ENCODE measurements around the gene WASL. TPM values are rescaled to one million over a fixed set of nuclear protein-coding genes. Genes with fewer than 3 reads are reported as not detected.
A peak's percentile ranks its signal among the peaks of the same experiment; 100 is the strongest.

Gene WASL
- total RNA-seq, 1 experiment from 2014 or later, result 32.1 TPM

DNA sequence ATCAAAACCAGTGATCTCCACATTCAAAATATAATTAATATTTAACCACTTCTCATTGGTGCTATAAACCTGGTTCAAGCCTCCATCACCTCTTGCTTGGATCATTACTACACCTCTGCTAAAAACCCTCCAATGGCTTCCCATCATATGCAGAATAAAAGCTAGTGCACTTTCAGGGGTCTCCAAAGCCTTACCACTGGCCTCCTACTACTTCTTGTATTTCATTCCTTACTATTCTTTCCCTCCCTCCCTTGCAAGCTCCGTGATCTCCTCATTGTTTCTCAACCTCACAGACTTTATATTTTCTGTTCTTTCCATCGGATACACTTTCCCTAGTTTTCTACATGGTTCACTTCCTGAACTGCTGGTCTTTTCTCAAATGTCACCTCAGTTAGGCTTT, 61.6 kb downstream of the WASL start:
- intact Hi-C loops (cut with micrococcal nuclease; ENCODE audit: unreplicated experiment), result no loop called here
- TF ChIP-seq, protein P1, sequence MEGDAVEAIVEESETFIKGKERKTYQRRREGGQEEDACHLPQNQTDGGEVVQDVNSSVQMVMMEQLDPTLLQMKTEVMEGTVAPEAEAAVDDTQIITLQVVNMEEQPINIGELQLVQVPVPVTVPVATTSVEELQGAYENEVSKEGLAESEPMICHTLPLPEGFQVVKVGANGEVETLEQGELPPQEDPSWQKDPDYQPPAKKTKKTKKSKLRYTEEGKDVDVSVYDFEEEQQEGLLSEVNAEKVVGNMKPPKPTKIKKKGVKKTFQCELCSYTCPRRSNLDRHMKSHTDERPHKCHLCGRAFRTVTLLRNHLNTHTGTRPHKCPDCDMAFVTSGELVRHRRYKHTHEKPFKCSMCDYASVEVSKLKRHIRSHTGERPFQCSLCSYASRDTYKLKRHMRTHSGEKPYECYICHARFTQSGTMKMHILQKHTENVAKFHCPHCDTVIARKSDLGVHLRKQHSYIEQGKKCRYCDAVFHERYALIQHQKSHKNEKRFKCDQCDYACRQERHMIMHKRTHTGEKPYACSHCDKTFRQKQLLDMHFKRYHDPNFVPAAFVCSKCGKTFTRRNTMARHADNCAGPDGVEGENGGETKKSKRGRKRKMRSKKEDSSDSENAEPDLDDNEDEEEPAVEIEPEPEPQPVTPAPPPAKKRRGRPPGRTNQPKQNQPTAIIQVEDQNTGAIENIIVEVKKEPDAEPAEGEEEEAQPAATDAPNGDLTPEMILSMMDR (conservative IDR thresholded peaks at IDR 0.05; ENCODE audit: low read depth, low read length), result no peak
- no peak for TF ChIP-seq EZH2 (IDR thresholded peaks at IDR 0.05; ENCODE audit: borderline replicate concordance, low read depth, low read length, poor library complexity, severe bottlenecking)
- Histone ChIP-seq H3K27me3 (replicated peaks; ENCODE audit: insufficient read depth, low read depth, low read length, poor library complexity) (no peaks in the 10 kb centered on the region), H3K9me3 (ENCODE audit: low read depth, low read length, poor library complexity, severe bottlenecking) (no peaks in the 10 kb centered on the region), H3K4me1 (ENCODE audit: insufficient read depth, low read length, poor library complexity, severe bottlenecking) (no peaks in the 10 kb centered on the region), H3K4me3 (ENCODE audit: low read depth, low read length, poor library complexity, severe bottlenecking) (no peak overlapping the region), H3K27ac (ENCODE audit: low read depth, low read length, poor library complexity, severe bottlenecking) (no peak overlapping the region), H3K36me3 (ENCODE audit: insufficient read depth, low read length, poor library complexity, severe bottlenecking) (peaks cover 34% of the 10 kb centered on the region)
- no TSS peak for BruUV-seq (replicated peaks)
- ChIA-PET POLR2A (ENCODE audit: low non-redundant PET) (no interaction called here), CTCF (no interaction called here)
- no peak for DNase-seq (ENCODE audit: low spot score)

DNA sequence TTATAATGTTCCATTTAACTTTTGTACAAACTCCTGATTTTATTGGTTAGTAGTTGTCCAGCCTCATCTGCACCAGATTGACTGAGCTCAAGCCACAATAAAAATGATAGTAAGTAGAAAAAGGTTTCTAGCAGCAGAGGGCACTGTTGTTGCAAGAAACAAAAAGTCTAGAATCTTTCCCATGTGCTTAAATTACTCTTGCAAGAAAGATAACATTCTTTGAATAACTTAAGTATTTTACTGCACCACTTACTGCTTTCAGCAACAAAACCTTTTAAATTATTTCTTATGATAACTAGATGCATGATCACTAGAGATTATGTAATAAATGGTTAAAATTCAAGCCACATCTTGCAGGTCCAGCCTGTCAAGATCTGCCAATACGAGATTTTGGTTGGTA, 66.1 kb downstream of the WASL start:
- CTCF ChIA-PET, result interaction anchor here (0.6 to 1.0 kb wide), 4 partner anchors 13 to 190 kb away, joined by 3 to 8 read pairs (median 6); no protein-coding TSS in a partner anchor
- Histone ChIP-seq H3K27me3 (replicated peaks; ENCODE audit: insufficient read depth, low read depth, low read length, poor library complexity) (no peaks in the 10 kb centered on the region), H3K27ac (ENCODE audit: low read depth, low read length, poor library complexity, severe bottlenecking) (no peak overlapping the region), H3K4me1 (ENCODE audit: insufficient read depth, low read length, poor library complexity, severe bottlenecking) (no peaks in the 10 kb centered on the region), H3K4me3 (ENCODE audit: low read depth, low read length, poor library complexity, severe bottlenecking) (no peak overlapping the region), H3K36me3 (ENCODE audit: insufficient read depth, low read length, poor library complexity, severe bottlenecking) (peaks cover 15% of the 10 kb centered on the region), H3K9me3 (ENCODE audit: low read depth, low read length, poor library complexity, severe bottlenecking) (no peaks in the 10 kb centered on the region)
- POLR2A ChIA-PET (ENCODE audit: low non-redundant PET), result no interaction called here
- BruUV-seq (replicated peaks), result no TSS peak
- peak; percentile 71 for DNase-seq (ENCODE audit: low spot score)
- intact Hi-C loops (cut with micrococcal nuclease; ENCODE audit: unreplicated experiment), result loop anchor here (1.0 kb wide), 1 partner anchor 183 kb away; no protein-coding TSS in a partner anchor
- TF ChIP-seq, protein P1 (conservative IDR thresholded peaks at IDR 0.05; ENCODE audit: low read depth, low read length), result peak; percentile 69
- no peak for TF ChIP-seq EZH2 (IDR thresholded peaks at IDR 0.05; ENCODE audit: borderline replicate concordance, low read depth, low read length, poor library complexity, severe bottlenecking)

DNA sequence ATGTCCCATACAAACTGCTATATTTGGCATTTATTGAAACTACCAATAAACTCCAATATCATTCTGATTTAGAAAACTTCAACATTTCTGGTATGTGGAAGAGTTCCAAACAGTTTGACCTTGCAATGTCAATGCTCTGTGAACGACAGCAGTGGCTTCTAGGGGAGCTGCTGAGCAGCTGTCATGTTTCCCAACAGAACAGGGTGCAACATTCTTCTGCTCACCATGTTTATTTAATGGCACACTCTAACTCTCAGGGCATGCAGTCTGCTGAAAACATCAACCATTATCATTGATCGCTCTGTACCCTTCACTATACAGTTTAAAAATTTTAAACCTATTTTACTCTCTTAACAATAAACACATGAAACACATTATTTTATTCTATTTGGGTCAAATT, 67.2 kb downstream of the WASL start:
- H3K27me3 ChIP-seq (replicated peaks; ENCODE audit: insufficient read depth, low read depth, low read length, poor library complexity), result no peaks in the 10 kb centered on the region
- ChIA-PET CTCF (no interaction called here), POLR2A (ENCODE audit: low non-redundant PET) (no interaction called here)
- no peak overlapping the region for H3K4me3 ChIP-seq (ENCODE audit: low read depth, low read length, poor library complexity, severe bottlenecking)
- no peaks in the 10 kb centered on the region for H3K4me1 ChIP-seq (ENCODE audit: insufficient read depth, low read length, poor library complexity, severe bottlenecking)
- intact Hi-C loops (cut with micrococcal nuclease; ENCODE audit: unreplicated experiment), result no loop called here
- no TSS peak for BruUV-seq (replicated peaks)
- H3K9me3 ChIP-seq (ENCODE audit: low read depth, low read length, poor library complexity, severe bottlenecking), result no peaks in the 10 kb centered on the region
- TF ChIP-seq, protein P1 (conservative IDR thresholded peaks at IDR 0.05; ENCODE audit: low read depth, low read length), result no peak
- no peak for TF ChIP-seq EZH2 (IDR thresholded peaks at IDR 0.05; ENCODE audit: borderline replicate concordance, low read depth, low read length, poor library complexity, severe bottlenecking)
- peaks cover 15% of the 10 kb centered on the region for H3K36me3 ChIP-seq (ENCODE audit: insufficient read depth, low read length, poor library complexity, severe bottlenecking)
- no peak for DNase-seq (ENCODE audit: low spot score)
- H3K27ac ChIP-seq (ENCODE audit: low read depth, low read length, poor library complexity, severe bottlenecking), result no peak overlapping the region

Data from A673 (cell line).